Ishikawa (cell line): Measurements from ENCODE around the gene TCFL5.

Experiments used
- CEBPB ChIP-seq: IDR thresholded peaks from 2 replicates; pipeline ENCODE4 v1.6.1; 2012
- CREB1 ChIP-seq: IDR thresholded peaks from 2 replicates; pipeline ENCODE4 v1.6.1; 2012; ENCODE audit warnings: low read depth
- EGR1 ChIP-seq: IDR thresholded peaks from 2 replicates; pipeline ENCODE4 v1.6.1; 2012
- EP300 ChIP-seq: IDR thresholded peaks from 2 replicates; pipeline ENCODE4 v1.6.1; 2012; ENCODE audit warnings: borderline replicate concordance
- MAX ChIP-seq: IDR thresholded peaks from 2 replicates; pipeline ENCODE4 v1.6.1; 2012
- RAD21 ChIP-seq: IDR thresholded peaks from 2 replicates; pipeline ENCODE4 v1.6.1; 2012; ENCODE audit warnings: low read depth
- REST ChIP-seq: IDR thresholded peaks from 2 replicates; pipeline ENCODE4 v1.6.1; 2012; ENCODE audit warnings: low read depth, mild to moderate bottlenecking
- TAF1 ChIP-seq: IDR thresholded peaks from 2 replicates; pipeline ENCODE4 v1.6.1; 2012; ENCODE audit warnings: low read depth, mild to moderate bottlenecking
- TCF12 ChIP-seq: IDR thresholded peaks from 2 replicates; pipeline ENCODE4 v1.6.1; 2012; ENCODE audit warnings: low read depth
- TEAD4 ChIP-seq: IDR thresholded peaks from 2 replicates; pipeline ENCODE4 v1.6.1; 2012
- USF1 ChIP-seq: IDR thresholded peaks from 2 replicates; pipeline ENCODE4 v1.6.1; 2012
- YY1 ChIP-seq: IDR thresholded peaks from 2 replicates; pipeline ENCODE4 v1.6.1; 2012; ENCODE audit warnings: low read depth
- ZBTB7A ChIP-seq: IDR thresholded peaks from 2 replicates; pipeline ENCODE4 v1.6.1; 2012; ENCODE audit warnings: low read depth

- TF ChIP-seq TCF12 (no peak), MAX (no peak), EP300 (no peak), YY1 (no peak), EGR1 (no peak), CREB1 (no peak), RAD21 (no peak), USF1 (no peak), CEBPB (no peak), ZBTB7A (no peak), TAF1 (no peak), TEAD4 (no peak), REST (no peak)
Measured at GRCh38 chr20:62844182-62844581, 17.4 kb downstream of the TCFL5 start.
